ENCODE measurements around the gene PDZD7. TPM values are rescaled to one million over a fixed set of nuclear protein-coding genes. Genes with fewer than 3 reads are reported as not detected.

Gene PDZD7
- total RNA-seq, 4 donors from 2014 or later: under 0.01 to 0.75 (median 0.39) TPM

DNA sequence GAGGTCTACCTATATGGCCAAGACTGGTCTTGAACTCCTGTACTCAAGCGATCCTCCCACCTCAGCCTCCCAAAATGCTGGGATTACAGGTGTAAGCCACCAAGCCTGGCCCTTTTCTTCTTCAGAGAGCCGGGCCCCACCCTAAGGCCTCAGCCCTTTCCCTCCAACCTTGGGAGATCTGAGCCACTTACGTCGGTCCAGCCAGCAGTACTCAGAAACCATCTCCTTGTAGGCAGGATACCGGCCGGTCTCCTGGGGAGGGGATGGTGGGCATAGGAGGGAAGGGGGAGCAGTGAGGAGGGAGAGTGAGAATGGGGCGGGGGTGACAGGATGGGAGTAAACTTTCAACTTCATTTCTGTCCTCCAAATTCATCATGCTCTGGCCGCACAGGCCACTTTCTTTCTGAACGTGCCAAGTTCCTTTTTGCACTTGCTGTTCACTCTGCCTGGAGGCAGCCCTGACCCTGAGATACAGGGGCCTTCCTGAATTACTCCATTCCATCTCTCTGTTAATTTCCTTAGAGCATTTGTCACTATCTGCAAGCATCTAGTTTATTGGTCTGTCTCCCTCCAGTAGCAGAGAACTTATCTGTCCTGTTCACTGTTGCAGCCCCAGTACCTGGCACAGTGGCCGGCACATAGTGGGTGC, 10.4 kb downstream of the PDZD7 start:
- Histone ChIP-seq H3K27me3 (peaks cover 0 to 60% (median 3%) of the 10 kb centered on the region in 4 donors), H3K9me3 (no peaks in the 10 kb centered on the region), H3K36me3 (no peaks in the 10 kb centered on the region), H3K4me1 (peaks cover 7 to 13% (median 10%) of the 10 kb centered on the region in 4 donors), H3K27ac (replicated peaks in 1 of 4) (no peak overlapping the region), H3K4me3 (no peak overlapping the region)
- TF ChIP-seq POLR2A (IDR thresholded peaks at IDR 0.05; ENCODE audit: low read depth) (no peak), EP300 (IDR thresholded peaks at IDR 0.05) (no peak), POLR2AphosphoS5 (IDR thresholded peaks at IDR 0.05) (no peak)
- TF ChIP-seq, protein P1, sequence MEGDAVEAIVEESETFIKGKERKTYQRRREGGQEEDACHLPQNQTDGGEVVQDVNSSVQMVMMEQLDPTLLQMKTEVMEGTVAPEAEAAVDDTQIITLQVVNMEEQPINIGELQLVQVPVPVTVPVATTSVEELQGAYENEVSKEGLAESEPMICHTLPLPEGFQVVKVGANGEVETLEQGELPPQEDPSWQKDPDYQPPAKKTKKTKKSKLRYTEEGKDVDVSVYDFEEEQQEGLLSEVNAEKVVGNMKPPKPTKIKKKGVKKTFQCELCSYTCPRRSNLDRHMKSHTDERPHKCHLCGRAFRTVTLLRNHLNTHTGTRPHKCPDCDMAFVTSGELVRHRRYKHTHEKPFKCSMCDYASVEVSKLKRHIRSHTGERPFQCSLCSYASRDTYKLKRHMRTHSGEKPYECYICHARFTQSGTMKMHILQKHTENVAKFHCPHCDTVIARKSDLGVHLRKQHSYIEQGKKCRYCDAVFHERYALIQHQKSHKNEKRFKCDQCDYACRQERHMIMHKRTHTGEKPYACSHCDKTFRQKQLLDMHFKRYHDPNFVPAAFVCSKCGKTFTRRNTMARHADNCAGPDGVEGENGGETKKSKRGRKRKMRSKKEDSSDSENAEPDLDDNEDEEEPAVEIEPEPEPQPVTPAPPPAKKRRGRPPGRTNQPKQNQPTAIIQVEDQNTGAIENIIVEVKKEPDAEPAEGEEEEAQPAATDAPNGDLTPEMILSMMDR (IDR thresholded peaks at IDR 0.05): no peak
- intact Hi-C loops (cut with DNase I): no loop called here
- DNase-seq (ENCODE audit: extremely low spot score): no peak
- 86% methylated on average over 10 of the region's 10 CpGs for WGBS

DNA sequence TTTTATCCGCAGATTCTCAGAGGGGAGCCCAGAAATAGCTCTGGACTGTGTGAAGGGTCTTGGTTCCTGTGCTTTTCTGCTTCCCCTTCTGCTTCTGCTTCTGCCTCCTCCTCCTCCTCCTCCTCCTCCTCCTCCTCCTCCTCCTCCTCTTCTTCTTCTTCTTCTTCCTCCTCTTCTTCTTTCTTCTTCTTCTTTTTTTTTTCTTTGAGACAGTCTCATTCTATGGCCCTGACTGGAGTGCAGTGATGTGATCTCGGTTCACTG, 11.6 kb downstream of the PDZD7 start:
- no peak for DNase-seq (ENCODE audit: extremely low spot score)
- Histone ChIP-seq H3K27me3 (peaks cover 0 to 62% (median 3%) of the 10 kb centered on the region in 4 donors), H3K4me1 (peaks cover 7 to 15% (median 13%) of the 10 kb centered on the region in 4 donors), H3K9me3 (no peaks in the 10 kb centered on the region), H3K36me3 (no peaks in the 10 kb centered on the region), H3K4me3 (no peak overlapping the region), H3K27ac (replicated peaks in 1 of 4) (no peak overlapping the region)
- no peak for TF ChIP-seq POLR2AphosphoS5 (IDR thresholded peaks at IDR 0.05)
- TF ChIP-seq, protein P1 (IDR thresholded peaks at IDR 0.05): no peak
- TF ChIP-seq POLR2A (IDR thresholded peaks at IDR 0.05; ENCODE audit: low read depth): no peak
- no peak for TF ChIP-seq EP300 (IDR thresholded peaks at IDR 0.05)
- intact Hi-C loops (cut with DNase I): loop anchor here (10.0 kb wide), 1 partner anchor 55 kb away; the partner anchor contains the start of gene SEMA4G
- WGBS: 43% methylated on average over 2 of the region's 2 CpGs

GRCh38 chr10:101018600-101019439, 12.1 kb downstream of the PDZD7 start:
- Histone ChIP-seq H3K4me3 (peak overlapping the region in 1 of 4 donors; percentile 14), H3K36me3 (no peaks in the 10 kb centered on the region), H3K27ac (replicated peaks in 1 of 4) (peak overlapping the region in 1 of 4 donors; percentile 18), H3K4me1 (peaks cover 12 to 20% (median 19%) of the 10 kb centered on the region in 4 donors), H3K27me3 (peaks cover 0 to 62% (median 3%) of the 10 kb centered on the region in 4 donors), H3K9me3 (no peaks in the 10 kb centered on the region)
- intact Hi-C loops (cut with DNase I): loop anchor here (10.0 kb wide), 1 partner anchor 54 kb away; the partner anchor contains the start of gene SEMA4G
- no peak for TF ChIP-seq POLR2AphosphoS5 (IDR thresholded peaks at IDR 0.05)
- TF ChIP-seq, protein P1 (IDR thresholded peaks at IDR 0.05): peak; percentile 49 to 75 (median 50)
- 21% methylated on average over 14 of the region's 45 CpGs for WGBS
- DNase-seq (ENCODE audit: extremely low spot score): no peak

- H3K4me3 ChIP-seq: no peak overlapping the region
- WGBS: 62% methylated on average over 19 of the region's 20 CpGs
- peaks cover 18 to 27% (median 25%) of the 10 kb centered on the region in 4 donors for H3K4me1 ChIP-seq
- H3K9me3 ChIP-seq: no peaks in the 10 kb centered on the region
- intact Hi-C loops (cut with DNase I): loop anchor here (10.0 kb wide), 1 partner anchor 53 kb away; the partner anchor contains the start of gene SEMA4G
- DNase-seq (ENCODE audit: extremely low spot score): no peak
- no peak for TF ChIP-seq POLR2A (IDR thresholded peaks at IDR 0.05; ENCODE audit: low read depth)
- TF ChIP-seq, protein P1 (IDR thresholded peaks at IDR 0.05): no peak
- no peak for TF ChIP-seq POLR2AphosphoS5 (IDR thresholded peaks at IDR 0.05)
- TF ChIP-seq EP300 (IDR thresholded peaks at IDR 0.05): no peak
- H3K27me3 ChIP-seq: peaks cover 0 to 62% (median 3%) of the 10 kb centered on the region in 4 donors
- no peaks in the 10 kb centered on the region for H3K36me3 ChIP-seq
- peak overlapping the region in 1 of 4 donors; percentile 18 for H3K27ac ChIP-seq (replicated peaks in 1 of 4)
Measured at GRCh38 chr10:101018118-101018599, 12.8 kb downstream of the PDZD7 start.

All from esophagus muscularis mucosa (tissue), 4 donors.